ENCODE measurements around the gene SNX12. TPM values are rescaled to one million over a fixed set of nuclear protein-coding genes. Genes with fewer than 3 reads are reported as not detected.
A peak's percentile ranks its signal among the peaks of the same experiment; 100 is the strongest.

The SNX12 gene
- polyA plus RNA-seq, 2 of the 4 experiments (the other 2 are of a cell fraction): 78.4 to 82.4 TPM

DNA sequence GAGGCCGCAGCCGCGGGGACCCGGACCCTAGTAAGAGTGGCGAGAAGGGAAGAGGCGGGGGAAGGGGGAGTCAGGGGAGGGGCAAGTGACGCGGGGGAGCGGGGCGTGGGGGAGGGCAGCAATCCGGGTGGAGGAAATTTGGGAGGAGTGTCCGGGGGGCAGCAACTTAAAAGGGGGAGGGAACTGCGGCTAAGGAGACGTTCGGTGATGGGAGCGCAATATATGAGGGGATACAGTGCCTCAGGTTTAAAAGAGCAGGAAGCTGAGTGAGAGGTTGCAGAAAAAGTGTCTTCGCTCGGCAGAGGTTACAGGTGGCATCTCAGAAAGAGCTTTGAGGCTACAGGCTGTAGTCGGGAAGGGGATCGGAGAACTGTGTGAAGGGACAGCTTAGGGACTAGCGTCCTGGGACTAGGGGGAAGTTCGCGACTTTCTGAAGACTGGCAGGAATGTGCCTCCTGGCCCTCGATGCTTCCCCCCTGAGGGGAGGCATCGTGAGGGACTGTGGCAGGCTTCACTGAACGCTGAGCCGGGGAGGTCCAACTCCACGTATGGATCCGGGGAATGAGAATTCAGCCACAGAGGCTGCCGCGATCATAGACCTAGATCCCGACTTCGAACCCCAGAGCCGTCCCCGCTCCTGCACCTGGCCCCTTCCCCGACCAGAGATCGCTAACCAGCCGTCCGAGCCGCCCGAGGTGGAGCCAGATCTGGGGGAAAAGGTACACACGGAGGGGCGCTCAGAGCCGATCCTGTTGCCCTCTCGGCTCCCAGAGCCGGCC is 28.0 kb upstream of the SNX12 start:
- FAIRE-seq: no peak

DNA sequence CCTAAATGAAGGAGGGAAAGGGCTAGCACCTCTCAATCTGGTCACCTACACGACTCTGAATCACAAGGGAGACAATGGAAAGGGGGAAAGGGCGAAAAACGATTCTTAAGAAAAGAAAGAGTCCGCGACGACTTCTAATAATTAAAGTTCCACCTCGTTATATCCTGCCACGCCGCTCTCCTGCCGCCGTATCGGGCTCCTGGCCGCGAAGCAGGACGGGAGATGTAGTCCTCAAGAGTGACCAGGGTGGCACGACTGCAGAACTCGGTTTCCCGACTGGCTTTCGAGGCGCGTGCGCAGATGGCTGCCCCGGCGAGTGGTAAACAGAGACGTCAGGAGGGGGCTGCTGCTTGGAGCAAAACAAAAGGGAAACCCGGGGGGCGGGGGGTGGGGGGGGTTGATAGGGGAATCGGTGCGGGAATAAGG is 27.4 kb upstream of the SNX12 start, which contains the start of gene FOXO4:
Gene FOXO4 (plus strand): TSS at position 297 of the 426 bp plus-strand sequence. CDS start 678 bp downstream, outside the sequence.
- peak within 1 kb of the TSS; percentile 91 for H3K4me2 ChIP-seq
- 0% methylated on average over 15 of the region's 29 CpGs for WGBS (ENCODE audit: missing lambda C conversion rate)
- ATAC-seq: peak; percentile 96 to 97
- FAIRE-seq: peak; percentile 97
- CTCF ChIA-PET: interaction anchor here (1.1 kb wide), 1 partner anchor 84 kb away, joined by 3 read pairs; no protein-coding TSS in a partner anchor
- peaks cover 6% of the 10 kb centered on the region; the same call in 2 of the 3 replicates for H3K4me1 ChIP-seq
- DNase-seq (ENCODE audit: low read depth in 1 of 2, low spot score in 1 of 2): peak; percentile 87 to 94
- POLR2A ChIA-PET: no interaction called here
- peak within 1 kb of the TSS; percentile 78 to 86 for H3K27ac ChIP-seq
- H3K4me3 ChIP-seq: peak within 1 kb of the TSS; percentile 58
- H3K9me3 ChIP-seq: no peaks in the 10 kb centered on the region
- TF ChIP-seq POLR2A (IDR thresholded peaks at IDR 0.05; ENCODE audit: low read length): peak; percentile 67
- no peak for TF ChIP-seq CEBPB (IDR thresholded peaks at IDR 0.05)
- TF ChIP-seq ZNF302 (CRISPR knock-in tag; IDR thresholded peaks at IDR 0.05): no peak
- TF ChIP-seq FOSL2 (IDR thresholded peaks at IDR 0.05): no peak
- TF ChIP-seq FOSL2 (CRISPR knock-in tag; IDR thresholded peaks at IDR 0.05): no peak
- no peak for TF ChIP-seq RFX5 (IDR thresholded peaks at IDR 0.05)
- no peak for TF ChIP-seq HOXB13 (CRISPR knock-in tag; IDR thresholded peaks at IDR 0.05; ENCODE audit: low read depth)
- TF ChIP-seq CHD4 (IDR thresholded peaks at IDR 0.05; ENCODE audit: borderline replicate concordance): no peak
- TF ChIP-seq HDAC2 (IDR thresholded peaks at IDR 0.05): no peak
- TF ChIP-seq CBX2 (IDR thresholded peaks at IDR 0.05; ENCODE audit: borderline replicate concordance, low read depth): no peak
- TF ChIP-seq PHF8 (IDR thresholded peaks at IDR 0.05; ENCODE audit: borderline replicate concordance, low read depth): peak; percentile 53; the same call in 1 of the 2 replicates
- TF ChIP-seq, protein P1, sequence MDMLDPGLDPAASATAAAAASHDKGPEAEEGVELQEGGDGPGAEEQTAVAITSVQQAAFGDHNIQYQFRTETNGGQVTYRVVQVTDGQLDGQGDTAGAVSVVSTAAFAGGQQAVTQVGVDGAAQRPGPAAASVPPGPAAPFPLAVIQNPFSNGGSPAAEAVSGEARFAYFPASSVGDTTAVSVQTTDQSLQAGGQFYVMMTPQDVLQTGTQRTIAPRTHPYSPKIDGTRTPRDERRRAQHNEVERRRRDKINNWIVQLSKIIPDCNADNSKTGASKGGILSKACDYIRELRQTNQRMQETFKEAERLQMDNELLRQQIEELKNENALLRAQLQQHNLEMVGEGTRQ (IDR thresholded peaks at IDR 0.05): no peak
- TF ChIP-seq ATOH8 (CRISPR knock-in tag; IDR thresholded peaks at IDR 0.05; ENCODE audit: low read depth): no peak
- TF ChIP-seq JUN (IDR thresholded peaks at IDR 0.05): no peak
- TF ChIP-seq BHLHE40 (IDR thresholded peaks at IDR 0.05; ENCODE audit: low read depth, low read length): no peak
- peak; percentile 74 for TF ChIP-seq MAX (IDR thresholded peaks at IDR 0.05)
- TF ChIP-seq MYC (IDR thresholded peaks at IDR 0.05; ENCODE audit: borderline replicate concordance, low read length): no peak
- TF ChIP-seq MAFK (IDR thresholded peaks at IDR 0.05; ENCODE audit: partially characterized antibody): no peak
- TF ChIP-seq NR3C1 (IDR thresholded peaks at IDR 0.05): no peak
- TF ChIP-seq, protein P2, sequence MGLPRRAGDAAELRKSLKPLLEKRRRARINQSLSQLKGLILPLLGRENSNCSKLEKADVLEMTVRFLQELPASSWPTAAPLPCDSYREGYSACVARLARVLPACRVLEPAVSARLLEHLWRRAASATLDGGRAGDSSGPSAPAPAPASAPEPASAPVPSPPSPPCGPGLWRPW (IDR thresholded peaks at IDR 0.05): no peak
- no peak for TF ChIP-seq RNF2 (IDR thresholded peaks at IDR 0.05; ENCODE audit: borderline replicate concordance, low read depth)
- no peak for TF ChIP-seq JUNB (IDR thresholded peaks at IDR 0.05)
- no peak for TF ChIP-seq CHD2 (IDR thresholded peaks at IDR 0.05; ENCODE audit: low read length, partially characterized antibody)
- peak; percentile 63 for TF ChIP-seq E2F6 (IDR thresholded peaks at IDR 0.05; ENCODE audit: borderline replicate concordance, low read depth)
- no peak for TF ChIP-seq RAD21 (conservative IDR thresholded peaks at IDR 0.05 in 1 of 2, IDR thresholded peaks at IDR 0.05 in 1 of 2)
- no peak for TF ChIP-seq RCOR1 (IDR thresholded peaks at IDR 0.05; ENCODE audit: low read depth, low read length)
- no peak for TF ChIP-seq EHMT2 (IDR thresholded peaks at IDR 0.05; ENCODE audit: low read depth)
- no peak for TF ChIP-seq EP300 (IDR thresholded peaks at IDR 0.05)
- TF ChIP-seq HOXB5 (CRISPR knock-in tag; IDR thresholded peaks at IDR 0.05): no peak
- no peak for TF ChIP-seq EHF (CRISPR knock-in tag; IDR thresholded peaks at IDR 0.05)

More for the DNA sequence above, 28.0 kb upstream of the SNX12 start:
- ATAC-seq (peak; percentile 51 to 61), DNase-seq (ENCODE audit: low read depth in 1 of 2, low spot score in 1 of 2) (peak in 1 of 2 experiments; percentile 65)
- Histone ChIP-seq H3K4me1 (peaks cover 6% of the 10 kb centered on the region; the same call in 2 of the 3 replicates), H3K9me3 (no peaks in the 10 kb centered on the region), H3K4me2 (peak overlapping the region; percentile 83), H3K4me3 (peak overlapping the region; percentile 58), H3K27ac (peak overlapping the region; percentile 78 to 86)
- WGBS (ENCODE audit: missing lambda C conversion rate): 3% methylated on average over 18 of the region's 46 CpGs
- ChIA-PET POLR2A (no interaction called here), CTCF (interaction anchor here (1.1 kb wide), 1 partner anchor 83 kb away, joined by 3 read pairs; no protein-coding TSS in a partner anchor)
- TF ChIP-seq CEBPB (IDR thresholded peaks at IDR 0.05) (no peak), FOXS1 (CRISPR knock-in tag; IDR thresholded peaks at IDR 0.05) (no peak), MAFK (IDR thresholded peaks at IDR 0.05; ENCODE audit: partially characterized antibody) (no peak), HOXA7 (CRISPR knock-in tag; IDR thresholded peaks at IDR 0.05) (no peak), ATOH8 (CRISPR knock-in tag; IDR thresholded peaks at IDR 0.05; ENCODE audit: low read depth) (no peak), EHMT2 (IDR thresholded peaks at IDR 0.05; ENCODE audit: low read depth) (no peak), MAZ (IDR thresholded peaks at IDR 0.05; ENCODE audit: borderline replicate concordance, low read depth, low read length) (no peak), PHF8 (IDR thresholded peaks at IDR 0.05; ENCODE audit: borderline replicate concordance, low read depth) (no peak), EHF (CRISPR knock-in tag; IDR thresholded peaks at IDR 0.05) (no peak), ZC3H11A (IDR thresholded peaks at IDR 0.05) (no peak), SREBF2 (IDR thresholded peaks at IDR 0.05) (no peak), CHD2 (IDR thresholded peaks at IDR 0.05; ENCODE audit: low read length, partially characterized antibody) (no peak), ZSCAN20 (CRISPR knock-in tag; IDR thresholded peaks at IDR 0.05) (no peak)

All from A549 (cell line).